Fibroblast of the aortic adventitia (primary cell): ENCODE data around the gene DHRS3. TPM values are rescaled to one million over a fixed set of nuclear protein-coding genes. Genes with fewer than 3 reads are reported as not detected.

Experiments used
- DNase-seq: peaks from one replicate; pipeline ENCODE4 v3.0.0-alpha.2; 2010; ENCODE audit warnings: low read depth
- H3K4me3 ChIP-seq: 2 replicates; pipeline ENCODE4 v1.5.1; 2011; ENCODE audit warnings: low read depth, mild to moderate bottlenecking, control low read depth, low read length, moderate library complexity
- total RNA-seq: library from RNA; depleted of rRNA; stranded (reverse); fragments of >200 nt; gene quantifications from 2 replicates; pipeline ENCODE4 v1.2.3, GENCODE V29; 2012; ENCODE audit warnings: low replicate concordance
- TF ChIP-seq, protein P1 (sequence below): IDR thresholded peaks from 2 replicates; pipeline ENCODE4 v1.5.1; 2011; ENCODE audit warnings: mild to moderate bottlenecking, low read length, control low read depth, inconsistent platforms; ENCODE audit not compliant: insufficient read depth

Gene DHRS3
- total RNA-seq, 1 donor, result 114 TPM

DNA sequence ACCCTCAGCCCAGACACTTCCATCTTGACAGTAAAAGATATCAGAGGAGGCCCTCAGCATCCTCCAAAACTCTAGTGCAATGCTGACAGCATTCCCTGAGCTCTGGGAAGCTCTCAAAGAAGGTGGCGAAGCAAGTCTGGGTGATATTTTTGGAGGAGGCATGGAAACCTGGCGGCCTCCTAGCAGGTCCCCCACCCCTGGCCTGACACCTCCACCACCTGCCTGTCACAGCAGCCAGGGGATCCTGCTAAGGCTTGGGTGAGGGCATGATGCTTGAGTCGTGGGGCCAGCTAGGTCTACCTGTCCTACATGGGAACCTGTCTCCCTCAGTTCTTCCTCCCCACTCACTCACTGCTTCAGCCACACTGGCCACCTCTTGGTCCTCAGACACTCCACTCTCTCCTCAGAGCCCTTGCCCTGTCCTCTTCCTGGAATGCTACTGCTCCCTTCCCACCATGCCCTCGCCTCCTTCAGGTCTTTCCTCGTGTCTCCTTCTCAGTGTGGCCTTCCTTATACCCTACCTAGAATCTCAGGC, 8.5 kb downstream of the DHRS3 start:
- DNase-seq, result no peak
- TF ChIP-seq, protein P1, sequence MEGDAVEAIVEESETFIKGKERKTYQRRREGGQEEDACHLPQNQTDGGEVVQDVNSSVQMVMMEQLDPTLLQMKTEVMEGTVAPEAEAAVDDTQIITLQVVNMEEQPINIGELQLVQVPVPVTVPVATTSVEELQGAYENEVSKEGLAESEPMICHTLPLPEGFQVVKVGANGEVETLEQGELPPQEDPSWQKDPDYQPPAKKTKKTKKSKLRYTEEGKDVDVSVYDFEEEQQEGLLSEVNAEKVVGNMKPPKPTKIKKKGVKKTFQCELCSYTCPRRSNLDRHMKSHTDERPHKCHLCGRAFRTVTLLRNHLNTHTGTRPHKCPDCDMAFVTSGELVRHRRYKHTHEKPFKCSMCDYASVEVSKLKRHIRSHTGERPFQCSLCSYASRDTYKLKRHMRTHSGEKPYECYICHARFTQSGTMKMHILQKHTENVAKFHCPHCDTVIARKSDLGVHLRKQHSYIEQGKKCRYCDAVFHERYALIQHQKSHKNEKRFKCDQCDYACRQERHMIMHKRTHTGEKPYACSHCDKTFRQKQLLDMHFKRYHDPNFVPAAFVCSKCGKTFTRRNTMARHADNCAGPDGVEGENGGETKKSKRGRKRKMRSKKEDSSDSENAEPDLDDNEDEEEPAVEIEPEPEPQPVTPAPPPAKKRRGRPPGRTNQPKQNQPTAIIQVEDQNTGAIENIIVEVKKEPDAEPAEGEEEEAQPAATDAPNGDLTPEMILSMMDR, result no peak
- H3K4me3 ChIP-seq, result no peak overlapping the region

DNA sequence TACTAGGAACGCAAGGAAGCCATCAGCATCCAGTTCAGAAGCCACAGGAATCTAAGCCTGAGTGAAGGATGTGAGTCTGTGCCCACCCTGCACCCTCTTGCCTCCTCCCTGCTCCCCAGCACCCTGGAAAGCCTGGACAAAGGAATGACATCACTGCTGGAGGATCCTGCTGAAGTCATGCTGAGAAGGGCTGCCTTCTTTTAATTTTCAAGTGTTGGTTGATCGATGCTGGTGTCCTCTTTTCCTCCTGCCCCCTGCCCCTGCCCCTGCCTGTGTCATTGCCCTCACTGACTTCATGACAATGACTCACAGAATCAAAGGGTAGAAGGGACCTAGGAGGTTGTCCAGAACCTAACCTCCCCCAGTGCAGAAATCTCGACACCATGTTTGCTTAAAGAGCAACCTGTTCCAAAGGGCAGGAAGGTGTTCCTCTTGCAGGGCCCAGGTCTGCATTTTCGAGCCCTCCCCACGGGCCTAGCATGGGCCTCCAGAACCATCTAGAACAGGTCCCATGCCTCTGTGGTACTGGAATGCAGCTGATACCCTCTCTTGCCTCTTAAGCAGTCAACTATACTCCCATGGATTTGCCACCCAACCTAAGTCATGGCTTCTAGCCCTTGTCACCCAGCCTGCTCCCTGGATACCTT, 9.6 kb downstream of the DHRS3 start:
- DNase-seq, result no peak
- TF ChIP-seq, protein P1, result no peak

DNA sequence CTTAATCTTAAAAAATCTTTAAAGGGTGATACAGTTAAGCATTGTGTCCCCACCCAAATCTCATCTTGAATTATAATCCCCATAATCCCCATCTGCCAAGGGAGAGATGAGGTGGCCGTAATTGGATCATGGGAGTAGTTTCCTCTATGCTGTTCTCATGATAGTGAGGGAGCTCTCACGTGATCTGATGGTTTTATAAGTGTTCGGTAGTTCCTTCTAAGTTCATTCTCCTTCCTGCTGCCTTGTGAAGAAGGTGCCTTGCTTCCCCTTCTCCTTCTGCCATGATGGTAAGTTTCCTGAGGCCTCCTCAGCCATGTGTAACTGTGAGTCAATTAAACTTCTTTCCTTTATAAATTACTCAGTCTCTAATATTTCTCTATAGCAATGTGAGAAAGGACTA, 10.7 kb downstream of the DHRS3 start:
- TF ChIP-seq, protein P1, result no peak
- H3K4me3 ChIP-seq, result no peak overlapping the region
- DNase-seq, result no peak

More for the DNA sequence above, 9.6 kb downstream of the DHRS3 start:
- no peak overlapping the region for H3K4me3 ChIP-seq

DNA sequence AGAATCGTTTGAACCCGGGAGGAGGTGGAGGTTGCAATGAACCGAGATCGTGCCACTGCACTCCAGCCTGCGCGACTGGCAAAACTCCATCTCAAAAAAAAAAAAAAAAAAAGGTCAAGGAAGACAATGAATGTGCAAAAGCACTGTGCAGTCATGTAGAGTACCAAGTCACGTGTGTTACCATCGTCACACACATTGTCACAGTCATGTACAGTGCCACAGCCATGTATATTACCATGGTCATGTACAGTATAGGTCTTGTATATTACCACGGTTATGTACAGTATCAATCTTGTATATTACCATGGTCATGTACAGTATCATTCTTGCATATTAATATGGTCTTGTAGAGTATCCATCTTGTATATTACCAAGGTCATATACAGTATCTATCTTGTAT, 13.0 kb downstream of the DHRS3 start:
- no peak overlapping the region for H3K4me3 ChIP-seq
- no peak for DNase-seq
- TF ChIP-seq, protein P1, result no peak

DNA sequence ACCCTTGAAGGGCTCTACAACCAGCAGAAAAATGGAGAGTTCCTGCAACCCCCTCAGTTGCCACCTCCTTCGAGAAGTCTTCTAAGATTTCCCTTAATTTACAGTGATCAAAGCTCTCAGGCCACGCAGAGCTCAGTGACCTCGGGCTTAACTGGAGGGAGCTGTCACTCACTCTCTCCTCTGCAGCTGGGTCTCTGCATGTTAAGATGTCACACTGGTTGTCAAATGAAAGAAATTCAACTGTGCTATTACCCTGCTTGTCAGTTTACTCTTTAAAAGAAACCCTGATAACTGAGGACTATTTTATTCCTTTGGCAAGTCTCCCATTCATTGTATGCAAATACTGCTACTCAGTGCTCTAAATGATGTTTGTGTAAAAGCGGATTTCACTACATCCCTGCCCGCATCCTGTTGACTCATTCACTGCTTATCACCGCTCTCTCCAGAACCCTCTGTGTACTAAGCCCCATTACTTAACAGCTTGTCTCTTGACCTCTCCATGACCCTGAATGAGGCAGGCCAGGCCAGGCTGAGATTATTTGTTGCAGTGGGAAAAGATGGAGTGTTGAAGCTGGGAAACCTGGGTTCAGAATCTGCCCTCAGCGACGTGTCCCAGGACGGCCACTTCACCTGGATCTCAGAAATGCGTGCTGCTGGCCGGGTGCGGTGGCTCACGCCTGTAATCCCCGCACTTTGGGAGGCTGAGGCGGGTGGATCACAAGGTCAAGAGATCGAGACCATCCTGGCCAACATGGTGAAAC, 13.7 kb downstream of the DHRS3 start:
- peak; percentile 99 for DNase-seq
- TF ChIP-seq, protein P1, result no peak
- H3K4me3 ChIP-seq, result no peak overlapping the region

DNA sequence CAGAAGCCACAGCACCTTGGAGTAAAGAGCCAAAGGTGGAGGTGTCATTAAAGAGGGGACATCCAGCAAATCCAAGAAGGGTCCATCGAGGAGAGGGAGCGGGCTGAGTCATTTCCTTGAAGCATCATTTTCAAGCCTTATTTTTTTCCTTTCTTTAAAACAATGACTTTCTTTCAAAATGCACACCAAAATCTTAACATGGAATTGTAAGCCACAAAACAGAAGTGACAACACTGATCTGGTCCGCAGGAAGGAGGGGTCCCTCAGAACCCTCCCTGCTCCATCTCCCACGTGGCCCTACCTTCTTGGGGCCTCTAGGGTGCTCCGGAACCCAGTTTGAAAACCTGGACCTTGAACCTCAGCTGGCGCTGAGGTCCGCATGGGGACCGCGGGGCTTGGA, 14.8 kb downstream of the DHRS3 start:
- TF ChIP-seq, protein P1, result no peak
- no peak overlapping the region for H3K4me3 ChIP-seq
- DNase-seq, result no peak
